ENCODE data around the gene DUSP21. TPM values are rescaled to one million over a fixed set of nuclear protein-coding genes. Genes with fewer than 3 reads are reported as not detected.
A peak's percentile ranks its signal among the peaks of the same experiment; 100 is the strongest.

Gene DUSP21
- total RNA-seq, 1 experiment from 2014 or later: not detected

- Mint-ChIP-seq H3K36me3 (ENCODE audit: insufficient read depth, unreplicated experiment) (peaks cover 45% of the 10 kb centered on the region), H3K4me3 (ENCODE audit: low read depth, unreplicated experiment) (peak overlapping the region; percentile 73), H3K9me3 (ENCODE audit: low read depth, unreplicated experiment) (no peaks in the 10 kb centered on the region), H3K27me3 (ENCODE audit: unreplicated experiment) (no peaks in the 10 kb centered on the region), H3K27ac (ENCODE audit: unreplicated experiment) (peak overlapping the region; percentile 66), H3K4me1 (ENCODE audit: low read depth, unreplicated experiment) (no peaks in the 10 kb centered on the region)
- peak; percentile 32 for DNase-seq
- no peak for TF ChIP-seq CTCF (IDR thresholded peaks at IDR 0.05; ENCODE audit: unreplicated experiment)
- CTCF ChIA-PET: interaction anchor here (0.7 kb wide), 1 partner anchor 34 kb away, joined by 4 read pairs; no protein-coding TSS in a partner anchor
- no TSS peak for BruUV-seq (replicated peaks)
- intact Hi-C loops (cut with micrococcal nuclease; ENCODE audit: unreplicated experiment): loop anchor here (5.0 kb wide), 1 partner anchor 201 kb away; no protein-coding TSS in a partner anchor
Observed at GRCh38 chrX:44871114-44871645, 27.4 kb downstream of the DUSP21 start.

GRCh38 chrX:44871931-44872820, 28.4 kb downstream of the DUSP21 start:
- H3K9me3 Mint-ChIP-seq (ENCODE audit: low read depth, unreplicated experiment): no peaks in the 10 kb centered on the region
- intact Hi-C loops (cut with micrococcal nuclease; ENCODE audit: unreplicated experiment): loop anchor here (2.0 to 5.0 kb wide), 2 partner anchors 43 to 200 kb away; no protein-coding TSS in a partner anchor
- peak overlapping the region; percentile 86 for H3K27ac Mint-ChIP-seq (ENCODE audit: unreplicated experiment)
- H3K4me3 Mint-ChIP-seq (ENCODE audit: low read depth, unreplicated experiment): peak overlapping the region; percentile 73
- no peak for TF ChIP-seq CTCF (IDR thresholded peaks at IDR 0.05; ENCODE audit: unreplicated experiment)
- no peaks in the 10 kb centered on the region for H3K4me1 Mint-ChIP-seq (ENCODE audit: low read depth, unreplicated experiment)
- TSS peak; percentile 77 for BruUV-seq (replicated peaks)
- peaks cover 45% of the 10 kb centered on the region for H3K36me3 Mint-ChIP-seq (ENCODE audit: insufficient read depth, unreplicated experiment)
- no peaks in the 10 kb centered on the region for H3K27me3 Mint-ChIP-seq (ENCODE audit: unreplicated experiment)
- CTCF ChIA-PET: interaction anchor here (0.6 to 0.9 kb wide), 7 partner anchors 43 to 539 kb away, joined by 3 to 9 read pairs (median 3); no protein-coding TSS in a partner anchor
- peak; percentile 38 for DNase-seq

GRCh38 chrX:44872821-44873414, 29.1 kb downstream of the DUSP21 start, which contains the start of gene KDM6A:
KDM6A (plus strand) TSS chrX:44873188; CDS start chrX:44873552, 364 bp downstream.
- DNase-seq: peak; percentile 98
- no peaks in the 10 kb centered on the region for H3K9me3 Mint-ChIP-seq (ENCODE audit: low read depth, unreplicated experiment)
- H3K36me3 Mint-ChIP-seq (ENCODE audit: insufficient read depth, unreplicated experiment): peaks cover 45% of the 10 kb centered on the region
- intact Hi-C loops (cut with micrococcal nuclease; ENCODE audit: unreplicated experiment): loop anchor here (2.0 to 5.0 kb wide), 2 partner anchors 42 to 199 kb away; no protein-coding TSS in a partner anchor
- peak within 1 kb of the TSS; percentile 73 for H3K4me3 Mint-ChIP-seq (ENCODE audit: low read depth, unreplicated experiment)
- peak within 1 kb of the TSS; percentile 86 for H3K27ac Mint-ChIP-seq (ENCODE audit: unreplicated experiment)
- CTCF ChIA-PET: interaction anchor here (0.6 to 0.9 kb wide), 7 partner anchors 42 to 538 kb away, joined by 3 to 9 read pairs (median 3); no protein-coding TSS in a partner anchor
- H3K4me1 Mint-ChIP-seq (ENCODE audit: low read depth, unreplicated experiment): no peaks in the 10 kb centered on the region
- no peak for TF ChIP-seq CTCF (IDR thresholded peaks at IDR 0.05; ENCODE audit: unreplicated experiment)
- no peaks in the 10 kb centered on the region for H3K27me3 Mint-ChIP-seq (ENCODE audit: unreplicated experiment)
- BruUV-seq (replicated peaks): no TSS peak
